ENCODE results near the gene TFPT. TPM values are rescaled to one million over a fixed set of nuclear protein-coding genes. Genes with fewer than 3 reads are reported as not detected.

Gene TFPT
- polyA plus RNA-seq, 1 experiment = 12.3 TPM

DNA sequence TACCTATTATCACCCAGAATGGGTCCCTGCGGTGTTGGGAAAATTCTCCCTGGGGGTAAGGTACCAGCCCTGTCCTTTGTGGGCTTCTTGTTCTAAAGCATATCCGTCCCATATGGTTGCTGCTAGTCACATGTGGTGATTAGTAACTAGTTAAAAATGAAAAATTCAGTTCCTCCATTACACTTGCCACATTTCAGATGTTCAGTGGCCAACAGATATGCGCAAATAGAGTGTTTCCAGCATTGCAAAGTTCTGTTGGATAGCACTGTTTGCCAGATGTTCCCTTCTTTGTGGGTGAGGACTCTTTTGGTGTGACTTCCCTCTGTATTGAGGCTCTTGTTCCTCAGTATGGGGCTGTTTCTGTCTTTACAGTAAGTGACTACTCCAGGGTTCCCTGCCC, 25.9 kb upstream of the TFPT start:
- no peak for DNase-seq (ENCODE audit: low read depth, low spot score)
- Histone ChIP-seq H3K27ac (ENCODE audit: low read depth, low read length) (no peak overlapping the region), H3K4me3 (ENCODE audit: low read depth, low read length) (no peak overlapping the region), H3K27me3 (ENCODE audit: control insufficient read depth, insufficient read depth, low read length) (no peaks in the 10 kb centered on the region), H3K9me3 (ENCODE audit: control insufficient read depth, insufficient read depth, low read length) (no peaks in the 10 kb centered on the region; the same call in 1 of the 2 replicates)
- POLR2A ChIA-PET = no interaction called here
- CTCF ChIA-PET = no interaction called here
- TF ChIP-seq, protein P1, sequence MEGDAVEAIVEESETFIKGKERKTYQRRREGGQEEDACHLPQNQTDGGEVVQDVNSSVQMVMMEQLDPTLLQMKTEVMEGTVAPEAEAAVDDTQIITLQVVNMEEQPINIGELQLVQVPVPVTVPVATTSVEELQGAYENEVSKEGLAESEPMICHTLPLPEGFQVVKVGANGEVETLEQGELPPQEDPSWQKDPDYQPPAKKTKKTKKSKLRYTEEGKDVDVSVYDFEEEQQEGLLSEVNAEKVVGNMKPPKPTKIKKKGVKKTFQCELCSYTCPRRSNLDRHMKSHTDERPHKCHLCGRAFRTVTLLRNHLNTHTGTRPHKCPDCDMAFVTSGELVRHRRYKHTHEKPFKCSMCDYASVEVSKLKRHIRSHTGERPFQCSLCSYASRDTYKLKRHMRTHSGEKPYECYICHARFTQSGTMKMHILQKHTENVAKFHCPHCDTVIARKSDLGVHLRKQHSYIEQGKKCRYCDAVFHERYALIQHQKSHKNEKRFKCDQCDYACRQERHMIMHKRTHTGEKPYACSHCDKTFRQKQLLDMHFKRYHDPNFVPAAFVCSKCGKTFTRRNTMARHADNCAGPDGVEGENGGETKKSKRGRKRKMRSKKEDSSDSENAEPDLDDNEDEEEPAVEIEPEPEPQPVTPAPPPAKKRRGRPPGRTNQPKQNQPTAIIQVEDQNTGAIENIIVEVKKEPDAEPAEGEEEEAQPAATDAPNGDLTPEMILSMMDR (IDR thresholded peaks at IDR 0.05; ENCODE audit: low read depth, low read length) = no peak

DNA sequence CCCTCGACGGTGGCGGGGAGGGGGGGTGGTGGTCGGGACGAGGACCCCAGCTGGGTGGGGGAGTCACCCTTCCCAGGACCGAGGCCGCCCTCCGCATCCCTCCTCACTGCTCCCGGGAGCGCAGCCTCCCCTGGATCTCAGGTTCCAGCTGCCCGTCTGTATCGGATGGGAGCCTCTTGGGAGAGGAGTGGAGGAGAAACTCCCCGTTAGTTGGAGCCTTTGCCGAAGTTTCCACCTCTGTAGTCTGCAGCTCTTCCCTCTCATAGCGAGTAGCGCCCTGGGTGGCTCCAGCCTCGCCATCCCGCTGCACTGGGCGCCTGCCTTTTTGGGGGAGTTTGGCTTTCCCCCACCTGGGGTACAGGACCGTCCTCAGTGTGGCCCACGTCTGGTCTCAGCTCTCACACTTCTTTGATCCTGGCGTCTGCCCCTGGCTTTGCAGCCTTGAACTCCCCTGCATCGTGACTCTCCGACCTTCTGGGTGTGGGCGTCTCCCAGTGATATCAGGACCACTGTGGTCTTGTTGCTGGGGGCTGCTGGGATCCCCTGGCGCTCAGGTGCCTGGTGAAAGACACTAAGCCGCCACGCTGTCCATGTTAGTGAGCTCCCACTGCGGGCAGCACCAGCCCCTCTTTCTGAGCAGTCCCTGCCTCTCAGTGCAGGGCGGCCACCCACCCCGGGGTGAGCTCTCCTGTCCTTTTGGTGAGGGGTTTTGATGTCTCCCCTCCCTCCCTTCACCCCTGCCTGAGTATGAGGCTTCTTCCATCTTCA, 23.2 kb upstream of the TFPT start:
- Histone ChIP-seq H3K27ac (ENCODE audit: low read depth, low read length) (no peak overlapping the region), H3K9me3 (ENCODE audit: control insufficient read depth, insufficient read depth, low read length) (peaks cover 2% of the 10 kb centered on the region), H3K27me3 (ENCODE audit: control insufficient read depth, insufficient read depth, low read length) (peaks cover under 1% of the 10 kb centered on the region), H3K4me3 (ENCODE audit: low read depth, low read length) (peak overlapping the region; percentile 73)
- ChIA-PET POLR2A (interaction anchor here (0.7 to 3.9 kb wide), 2 partner anchors 22 to 52 kb away, joined by 3 to 23 read pairs; partner anchors contain the start of genes MBOAT7 and TSEN34), CTCF (no interaction called here)
- TF ChIP-seq, protein P1 (IDR thresholded peaks at IDR 0.05; ENCODE audit: low read depth, low read length) = no peak
- DNase-seq (ENCODE audit: low read depth, low spot score) = no peak

DNA sequence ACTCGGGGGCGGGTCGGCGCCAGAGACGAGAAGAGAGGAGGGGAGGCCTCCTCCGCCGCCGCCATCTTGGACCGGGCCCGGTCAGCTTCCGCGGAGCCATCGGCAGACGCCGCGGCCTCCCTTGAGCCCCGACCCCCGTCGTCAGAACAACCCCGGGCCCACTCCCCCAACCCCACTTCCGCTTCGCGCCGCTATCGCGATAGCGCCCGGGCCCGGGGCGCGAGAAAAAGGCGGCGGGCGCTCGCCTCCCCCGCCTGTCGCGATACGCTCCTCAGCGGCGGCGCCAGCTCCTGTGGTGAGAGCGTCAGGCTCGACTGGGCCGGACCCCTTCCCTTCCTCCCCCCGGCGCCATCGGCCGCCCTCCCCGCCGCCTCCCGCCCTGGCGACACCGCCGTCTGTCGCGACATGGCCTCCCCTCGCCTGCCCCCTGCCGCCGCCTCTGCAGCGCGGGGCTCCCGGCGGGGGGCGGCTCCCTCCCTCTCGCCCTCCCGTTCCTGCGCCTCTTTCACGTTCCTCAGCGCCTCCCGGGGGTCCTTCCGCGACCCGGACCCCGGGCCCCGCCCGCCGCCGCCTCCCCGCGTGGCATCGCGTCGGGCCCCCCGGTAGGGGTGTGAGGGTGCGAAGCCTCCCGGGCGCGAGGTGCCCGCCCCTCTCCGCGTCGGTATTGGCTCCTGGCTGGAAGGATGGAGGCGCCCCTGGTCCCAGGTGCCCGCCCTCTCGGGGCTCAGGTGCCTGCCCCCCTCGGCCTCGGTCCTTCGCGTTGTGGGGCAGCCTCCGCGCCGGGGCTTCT, 22.4 kb upstream of the TFPT start, which contains the start of gene CNOT3:
Gene CNOT3, plus strand, starts transcription at position 64 of the 790 bp plus-strand sequence. CDS start 5,217 bp downstream, outside the sequence.
- CTCF ChIA-PET = interaction anchor here (0.5 to 1.4 kb wide), 4 partner anchors 21 to 1515 kb away, joined by 3 to 6 read pairs (median 5); partner anchors contain the start of gene LENG1
- peak within 1 kb of the TSS; percentile 65 for H3K27ac ChIP-seq (ENCODE audit: low read depth, low read length)
- H3K9me3 ChIP-seq (ENCODE audit: control insufficient read depth, insufficient read depth, low read length) = peaks cover 4% of the 10 kb centered on the region
- no peak for DNase-seq (ENCODE audit: low read depth, low spot score)
- peak within 1 kb of the TSS; percentile 77 for H3K4me3 ChIP-seq (ENCODE audit: low read depth, low read length)
- POLR2A ChIA-PET = interaction anchor here (0.6 to 3.9 kb wide), 17 partner anchors 10 to 311 kb away, joined by 3 to 23 read pairs (median 5); partner anchors contain the start of genes LENG1, LENG8, MBOAT7 and MYADM
- TF ChIP-seq, protein P1 (IDR thresholded peaks at IDR 0.05; ENCODE audit: low read depth, low read length) = 0 out of 2 replicates have a peak, but pooled peaks have one; percentile 12
- peaks cover 3% of the 10 kb centered on the region for H3K27me3 ChIP-seq (ENCODE audit: control insufficient read depth, insufficient read depth, low read length)

DNA sequence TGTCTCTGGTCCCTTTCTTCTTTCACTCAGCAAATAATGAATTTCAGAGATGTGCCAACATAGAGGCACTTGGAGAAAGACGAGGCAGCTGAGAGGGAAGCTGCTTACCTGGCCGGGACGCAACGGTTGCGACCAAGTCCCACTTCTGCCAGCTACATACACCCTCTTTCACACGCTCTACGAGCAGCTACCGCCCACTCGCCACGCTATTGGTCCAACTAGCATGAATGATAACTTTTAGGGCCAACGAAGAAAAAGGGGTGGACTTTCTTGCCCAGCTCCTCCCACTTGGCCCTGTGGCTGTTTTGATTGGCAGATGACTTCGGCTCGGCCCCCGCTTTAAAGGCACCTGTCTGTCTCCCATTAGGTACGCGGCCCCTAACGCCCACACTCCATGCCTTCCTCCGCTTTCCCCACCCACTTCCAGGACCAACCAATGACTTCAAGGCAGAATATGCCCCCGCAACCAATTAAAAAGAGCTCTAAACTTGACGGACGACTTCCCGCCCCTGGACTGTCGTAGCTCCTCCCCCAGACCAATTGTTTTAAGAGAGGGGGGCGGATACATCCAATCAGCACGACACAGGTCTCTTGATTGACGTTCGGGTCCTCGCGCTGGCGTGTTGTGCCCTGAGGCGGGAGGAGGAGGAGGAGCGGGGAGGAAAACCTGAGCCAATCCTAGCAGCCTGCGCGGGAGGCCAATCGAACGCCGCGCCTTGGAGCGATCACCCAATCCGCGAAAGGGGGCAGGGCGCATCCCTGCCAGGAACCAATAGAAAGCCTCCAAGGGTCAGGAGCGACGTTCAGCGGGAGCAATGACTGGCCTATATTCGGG, 21.6 kb upstream of the TFPT start:
- Histone ChIP-seq H3K4me3 (ENCODE audit: low read depth, low read length) (peak overlapping the region; percentile 77), H3K27ac (ENCODE audit: low read depth, low read length) (peak overlapping the region; percentile 65), H3K9me3 (ENCODE audit: control insufficient read depth, insufficient read depth, low read length) (peaks cover 4% of the 10 kb centered on the region), H3K27me3 (ENCODE audit: control insufficient read depth, insufficient read depth, low read length) (peaks cover 3% of the 10 kb centered on the region)
- POLR2A ChIA-PET = interaction anchor here (0.5 to 3.9 kb wide), 20 partner anchors 11 to 312 kb away, joined by 3 to 23 read pairs (median 5); partner anchors contain the start of genes LENG1, LENG8, MBOAT7 and MYADM
- TF ChIP-seq, protein P1 (IDR thresholded peaks at IDR 0.05; ENCODE audit: low read depth, low read length) = no peak
- DNase-seq (ENCODE audit: low read depth, low spot score) = peak; percentile 100
- CTCF ChIA-PET = interaction anchor here (0.5 to 1.4 kb wide), 5 partner anchors 22 to 1516 kb away, joined by 3 to 6 read pairs (median 4); partner anchors contain the start of gene LENG1

Measured in AG04450 (cell line).